Stimulated activated memory B cell treated with anti-CD40 and anti-IgM and Interleukin-4, amounts not matched to agents 10 μg/mL and 1 μg/mL and 100 μg/mL, for 72 hours (primary cell): ENCODE data around the gene WFDC5.
"Not testable (repeated sequence)": the region's sequence is repeated elsewhere in the genome, so short reads cannot be mapped to it uniquely, and the experiment has no call there.

Experiments used
- ATAC-seq: fragments of 150-1000 bp; cut with Tn5 transposase; 2 replicates; pipeline ENCODE4 v1.10.0; 2021
- H3K27ac Mint-ChIP-seq: one replicate; pipeline ENCODE4 v1.8.0; 2022; ENCODE audit warnings: mild to moderate bottlenecking, mixed read lengths
- H3K27me3 Mint-ChIP-seq: one replicate; pipeline ENCODE4 v1.8.0; 2022; ENCODE audit warnings: mixed read lengths
- H3K36me3 Mint-ChIP-seq: one replicate; pipeline ENCODE4 v1.8.0; 2022; ENCODE audit warnings: mixed read lengths
- H3K4me1 Mint-ChIP-seq: one replicate; pipeline ENCODE4 v1.8.0; 2022; ENCODE audit warnings: mixed read lengths
- H3K4me3 Mint-ChIP-seq: one replicate; pipeline ENCODE4 v1.8.0; 2022; ENCODE audit warnings: mild to moderate bottlenecking, moderate library complexity, mixed read lengths
- H3K9me3 Mint-ChIP-seq: one replicate; pipeline ENCODE4 v1.8.0; 2022; ENCODE audit warnings: mixed read lengths

The WFDC5 gene, protein sequence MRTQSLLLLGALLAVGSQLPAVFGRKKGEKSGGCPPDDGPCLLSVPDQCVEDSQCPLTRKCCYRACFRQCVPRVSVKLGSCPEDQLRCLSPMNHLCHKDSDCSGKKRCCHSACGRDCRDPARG

DNA sequence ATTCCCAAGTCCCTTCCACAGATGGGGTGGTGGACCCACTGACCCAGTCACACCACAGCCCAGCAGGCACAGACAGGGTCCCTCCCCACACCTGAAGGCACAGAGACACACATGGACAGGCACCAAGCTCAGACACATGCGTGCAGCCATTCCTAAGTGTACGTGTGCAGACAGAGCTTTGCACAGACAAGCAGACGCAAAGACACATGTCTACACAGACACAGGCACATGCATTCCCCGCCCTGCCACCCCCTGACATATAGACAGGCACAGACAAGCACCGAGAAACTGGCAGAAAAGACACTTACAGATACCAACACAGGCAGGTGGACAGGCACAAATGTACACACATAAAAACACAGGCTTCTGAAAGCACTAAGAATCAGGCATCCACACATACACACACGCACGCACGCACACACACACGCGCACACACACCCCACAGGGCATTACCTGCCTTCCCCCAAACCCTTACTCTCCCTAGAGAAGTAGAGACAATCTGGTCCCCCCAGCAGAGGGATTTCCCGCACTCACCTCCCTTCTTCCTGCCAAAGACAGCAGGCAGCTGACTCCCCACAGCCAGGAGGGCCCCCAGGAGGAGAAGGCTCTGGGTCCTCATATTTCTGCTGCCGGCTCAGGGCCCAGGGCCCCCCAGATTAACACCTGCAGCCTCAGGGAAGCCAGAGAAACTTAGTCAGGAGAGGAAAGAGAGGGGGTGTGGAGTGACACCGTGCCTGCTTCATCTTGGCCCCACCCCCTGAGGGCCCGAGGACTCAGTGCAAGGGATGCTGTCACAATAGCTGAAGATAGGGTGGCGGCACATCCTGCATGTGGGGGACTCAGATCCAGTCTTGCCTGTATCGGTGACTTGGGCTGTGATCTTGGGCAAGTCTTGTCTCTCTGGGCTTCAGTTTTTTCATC, at the start of gene WFDC5:
WFDC5 (minus strand) TSS at position 710 of the 921 bp plus-strand sequence; CDS start at position 619, 91 bp downstream.
- H3K27me3 Mint-ChIP-seq: peaks cover 30% of the 10 kb centered on the region
- ATAC-seq: peak; percentile 38
- no peaks in the 10 kb centered on the region for H3K36me3 Mint-ChIP-seq
- no peak within 1 kb of the TSS for H3K4me3 Mint-ChIP-seq
- H3K4me1 Mint-ChIP-seq: peaks cover 8% of the 10 kb centered on the region
- H3K27ac Mint-ChIP-seq: no peak within 1 kb of the TSS
- H3K9me3 Mint-ChIP-seq: no peaks in the 10 kb centered on the region

DNA sequence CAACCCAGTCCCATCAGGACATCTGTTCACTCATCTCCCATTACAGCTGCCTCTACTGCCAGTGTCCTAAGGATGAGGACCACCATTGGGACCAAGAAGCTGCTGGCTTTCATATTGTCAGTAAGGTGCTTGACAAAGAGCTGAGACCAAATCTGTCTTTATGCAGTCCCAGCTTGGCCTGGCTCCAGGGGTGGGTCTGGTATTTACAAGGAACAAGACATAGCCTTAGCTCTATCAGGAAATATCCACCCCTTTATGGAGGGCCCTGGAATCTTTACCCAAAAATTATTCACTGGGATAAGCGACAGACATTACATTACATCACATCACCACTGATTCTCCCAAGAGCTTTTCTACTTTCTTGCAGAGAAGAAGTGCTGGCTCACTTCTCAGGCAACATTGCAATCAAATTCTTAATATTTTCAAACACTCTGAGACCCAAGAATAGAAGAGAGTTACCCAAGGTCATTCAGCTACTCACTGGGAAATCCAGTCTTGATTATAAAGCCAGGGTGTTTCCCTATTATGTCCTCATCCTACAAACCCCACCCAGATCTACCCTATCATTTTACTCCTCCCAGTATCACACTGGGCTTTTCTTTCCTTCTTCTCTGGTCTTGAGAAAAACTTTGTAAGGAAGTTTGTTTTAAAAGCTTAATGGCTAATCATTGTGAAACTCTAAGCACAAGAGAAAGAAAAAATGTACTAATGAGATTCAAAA, 48.3 kb upstream of the WFDC5 start:
- Mint-ChIP-seq H3K27me3 (peaks cover 81% of the 10 kb centered on the region), H3K27ac (no peak overlapping the region), H3K4me1 (no peaks in the 10 kb centered on the region), H3K4me3 (no peak overlapping the region), H3K36me3 (peaks cover 9% of the 10 kb centered on the region), H3K9me3 (peaks cover 22% of the 10 kb centered on the region)
- ATAC-seq: no peak

DNA sequence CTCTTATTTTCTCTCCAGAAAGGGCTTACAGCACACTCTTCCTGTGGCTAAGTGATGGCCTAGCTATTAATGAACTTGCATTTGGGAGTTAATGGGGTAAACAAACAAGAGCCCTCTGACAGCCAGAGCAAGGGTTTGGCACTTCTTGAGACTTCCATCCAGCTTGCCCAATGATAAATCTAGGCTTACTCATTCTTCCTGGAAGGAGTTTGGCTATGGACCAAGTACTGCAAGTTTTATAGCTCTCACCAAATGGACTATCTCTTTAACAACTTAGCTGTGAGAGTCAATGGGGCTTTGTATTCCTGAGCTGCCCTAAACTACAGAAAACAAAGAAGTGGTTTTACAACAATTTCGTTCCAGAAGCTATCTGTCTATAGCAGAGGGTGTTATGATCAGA, 43.0 kb upstream of the WFDC5 start:
- no peak overlapping the region for H3K4me3 Mint-ChIP-seq
- ATAC-seq: no peak
- peaks cover 18% of the 10 kb centered on the region for H3K4me1 Mint-ChIP-seq
- peaks cover 61% of the 10 kb centered on the region for H3K27me3 Mint-ChIP-seq
- H3K36me3 Mint-ChIP-seq: peaks cover 16% of the 10 kb centered on the region
- peaks cover 20% of the 10 kb centered on the region for H3K9me3 Mint-ChIP-seq
- no peak overlapping the region for H3K27ac Mint-ChIP-seq

DNA sequence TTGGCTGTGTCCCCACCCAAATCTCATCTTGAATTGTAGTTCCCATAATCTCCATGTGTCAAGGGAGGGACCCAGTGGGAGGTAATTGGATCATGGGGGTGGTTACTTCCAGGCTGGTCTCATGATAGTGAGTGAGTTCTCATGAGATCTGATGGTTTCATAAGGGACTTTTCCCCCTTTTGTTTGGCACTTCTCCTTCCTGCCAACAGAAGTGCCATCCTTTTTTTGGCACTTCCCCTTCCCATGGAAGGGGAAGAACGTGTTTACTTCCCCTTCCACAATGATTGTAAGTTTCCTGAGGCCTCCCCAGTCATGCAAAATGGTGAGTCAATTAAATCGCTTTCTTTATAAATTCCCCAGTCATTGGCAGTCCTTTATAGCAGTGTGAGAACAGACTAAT, 41.7 kb upstream of the WFDC5 start:
- no peak overlapping the region for H3K4me3 Mint-ChIP-seq
- peaks cover 16% of the 10 kb centered on the region for H3K36me3 Mint-ChIP-seq
- H3K9me3 Mint-ChIP-seq: peaks cover 15% of the 10 kb centered on the region
- H3K27ac Mint-ChIP-seq: no peak overlapping the region
- H3K4me1 Mint-ChIP-seq: peaks cover 18% of the 10 kb centered on the region
- peaks cover 50% of the 10 kb centered on the region for H3K27me3 Mint-ChIP-seq
- ATAC-seq: no peak

DNA sequence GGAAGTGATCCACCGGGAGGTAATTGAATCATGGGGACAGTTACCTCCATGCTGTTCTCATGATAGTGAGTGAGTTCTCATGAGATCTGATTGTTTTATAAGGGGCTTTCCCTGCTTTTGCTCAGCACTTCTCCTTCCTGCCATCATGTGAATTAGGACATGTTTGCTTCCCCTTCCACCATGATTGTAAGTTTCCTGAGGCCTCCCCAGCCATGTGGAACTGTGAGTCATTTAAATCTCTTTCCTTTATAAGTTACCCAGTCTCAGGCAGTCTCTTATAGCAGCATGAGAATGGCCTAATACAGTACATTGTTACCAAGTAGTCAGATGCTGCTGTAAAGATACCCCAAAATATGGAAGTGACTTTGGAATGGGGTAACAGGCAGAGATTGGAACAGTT, 39.8 kb upstream of the WFDC5 start:
- not testable (repeated sequence) for H3K27ac Mint-ChIP-seq, ATAC-seq, H3K4me3 Mint-ChIP-seq
- Mint-ChIP-seq H3K27me3 (peaks cover 41% of the 10 kb centered on the region), H3K36me3 (peaks cover 16% of the 10 kb centered on the region), H3K9me3 (peaks cover 15% of the 10 kb centered on the region), H3K4me1 (peaks cover 18% of the 10 kb centered on the region)

DNA sequence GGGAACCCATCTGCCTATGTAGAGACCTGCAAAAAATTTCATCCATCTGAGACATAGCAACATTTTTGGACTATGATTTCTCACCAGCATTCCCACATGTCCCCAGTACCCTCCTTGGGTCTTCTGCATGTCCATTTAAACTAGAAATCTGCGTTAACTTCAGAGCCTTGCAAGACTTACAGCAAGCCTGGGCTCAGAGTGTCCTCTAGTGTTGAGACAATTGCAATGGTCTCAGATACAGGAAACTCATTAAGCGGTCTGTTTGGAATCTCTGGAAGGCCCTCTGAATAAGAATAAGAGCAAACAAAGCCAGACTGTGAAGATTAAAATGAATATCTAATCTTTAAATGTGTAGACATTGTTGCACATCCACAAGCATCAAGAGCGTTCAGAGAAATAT, 39.2 kb upstream of the WFDC5 start:
- peaks cover 15% of the 10 kb centered on the region for H3K9me3 Mint-ChIP-seq
- ATAC-seq: no peak
- peaks cover 16% of the 10 kb centered on the region for H3K36me3 Mint-ChIP-seq
- H3K27ac Mint-ChIP-seq: no peak overlapping the region
- H3K4me3 Mint-ChIP-seq: no peak overlapping the region
- H3K27me3 Mint-ChIP-seq: peaks cover 38% of the 10 kb centered on the region
- peaks cover 18% of the 10 kb centered on the region for H3K4me1 Mint-ChIP-seq

DNA sequence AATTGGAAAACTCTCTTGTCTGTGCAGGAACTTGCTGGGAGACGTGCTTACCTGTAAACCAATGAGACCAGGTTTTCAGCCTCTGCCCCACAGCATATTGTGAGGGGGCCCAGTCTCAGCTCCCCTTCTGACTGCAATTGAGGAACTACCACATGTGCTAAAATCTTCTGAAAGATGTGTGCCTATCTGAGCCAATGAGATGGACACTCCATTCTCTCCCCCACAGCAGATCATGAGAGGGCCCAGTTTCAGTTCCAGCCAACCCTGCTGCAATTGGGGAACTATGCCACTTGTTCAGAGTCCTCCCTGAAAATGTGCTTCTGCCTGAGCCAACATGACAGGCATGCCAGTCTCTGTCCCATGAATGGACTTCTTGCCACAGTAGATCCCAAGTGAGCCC, 38.8 kb upstream of the WFDC5 start:
- Mint-ChIP-seq H3K4me3 (no peak overlapping the region), H3K4me1 (peaks cover 18% of the 10 kb centered on the region), H3K27me3 (peaks cover 34% of the 10 kb centered on the region), H3K9me3 (peaks cover 11% of the 10 kb centered on the region), H3K36me3 (peaks cover 12% of the 10 kb centered on the region), H3K27ac (no peak overlapping the region)
- ATAC-seq: peak; percentile 92

DNA sequence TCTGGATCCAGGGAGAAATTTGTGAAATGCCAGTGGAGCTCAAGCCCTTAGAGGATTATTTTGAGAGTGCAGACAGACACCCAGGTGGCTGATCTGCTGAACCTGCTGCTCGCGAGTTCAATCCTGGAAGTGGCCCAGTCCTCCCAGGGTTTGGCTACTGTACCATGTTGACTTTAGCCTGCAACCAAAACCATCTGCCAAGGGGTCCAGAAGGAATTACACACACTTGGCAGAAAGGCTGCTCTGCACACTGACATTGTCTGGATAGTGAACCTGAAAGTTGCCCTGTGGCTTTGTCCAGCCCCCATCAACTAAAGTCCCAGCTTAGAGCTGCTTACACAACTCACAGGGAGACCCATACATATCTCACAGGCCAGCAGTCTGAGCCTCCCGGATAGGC, 38.2 kb upstream of the WFDC5 start:
- peaks cover 6% of the 10 kb centered on the region for H3K9me3 Mint-ChIP-seq
- H3K4me1 Mint-ChIP-seq: peaks cover 18% of the 10 kb centered on the region
- ATAC-seq: no peak
- peaks cover 28% of the 10 kb centered on the region for H3K27me3 Mint-ChIP-seq
- no peak overlapping the region for H3K27ac Mint-ChIP-seq
- no peak overlapping the region for H3K4me3 Mint-ChIP-seq
- H3K36me3 Mint-ChIP-seq: peaks cover 7% of the 10 kb centered on the region

DNA sequence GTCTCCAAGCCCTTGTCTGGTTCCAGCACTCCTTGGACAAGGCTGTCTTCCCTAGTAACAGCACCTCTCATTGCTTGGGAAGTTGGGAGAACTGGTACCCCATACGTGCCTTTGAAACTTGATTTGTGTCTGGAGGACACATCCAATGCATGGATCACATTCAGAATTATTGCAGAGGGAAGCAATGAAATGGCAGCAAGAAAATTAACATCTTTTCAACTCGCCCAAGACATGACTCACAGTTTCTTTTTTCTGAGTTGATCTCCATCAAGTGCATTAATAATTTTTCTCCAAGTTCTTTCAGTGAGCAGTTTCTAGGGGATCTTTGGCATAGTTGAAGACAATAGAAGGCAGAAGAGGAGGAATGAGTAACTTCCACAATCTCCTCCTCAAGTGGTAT, 37.4 kb upstream of the WFDC5 start:
- H3K36me3 Mint-ChIP-seq: peaks cover 7% of the 10 kb centered on the region
- ATAC-seq: no peak
- peaks cover 6% of the 10 kb centered on the region for H3K9me3 Mint-ChIP-seq
- H3K27ac Mint-ChIP-seq: no peak overlapping the region
- H3K4me3 Mint-ChIP-seq: no peak overlapping the region
- peaks cover 23% of the 10 kb centered on the region for H3K27me3 Mint-ChIP-seq
- peaks cover 18% of the 10 kb centered on the region for H3K4me1 Mint-ChIP-seq

DNA sequence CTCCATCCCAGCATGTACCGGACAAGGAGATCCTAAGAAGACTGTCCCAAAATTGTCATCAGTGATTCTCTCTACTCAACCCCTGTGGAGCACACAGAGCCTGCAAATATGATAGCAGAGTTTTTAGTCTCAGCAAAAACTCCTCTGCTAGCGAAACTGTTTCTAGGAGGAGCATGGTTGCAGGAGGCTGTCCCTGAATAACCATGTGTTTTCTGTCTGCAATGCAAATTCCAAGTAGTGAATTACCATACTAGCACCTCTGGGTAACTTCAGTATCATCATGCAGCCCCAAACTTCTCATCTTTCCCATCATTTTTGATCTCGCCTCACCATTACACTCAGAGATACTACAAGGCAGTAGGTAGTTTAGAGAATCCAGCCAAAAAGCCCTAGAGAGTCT, 34.1 kb upstream of the WFDC5 start:
- no peaks in the 10 kb centered on the region for H3K9me3 Mint-ChIP-seq
- peaks cover 7% of the 10 kb centered on the region for H3K4me1 Mint-ChIP-seq
- ATAC-seq: no peak
- no peaks in the 10 kb centered on the region for H3K27me3 Mint-ChIP-seq
- no peak overlapping the region for H3K27ac Mint-ChIP-seq
- H3K36me3 Mint-ChIP-seq: no peaks in the 10 kb centered on the region
- no peak overlapping the region for H3K4me3 Mint-ChIP-seq

DNA sequence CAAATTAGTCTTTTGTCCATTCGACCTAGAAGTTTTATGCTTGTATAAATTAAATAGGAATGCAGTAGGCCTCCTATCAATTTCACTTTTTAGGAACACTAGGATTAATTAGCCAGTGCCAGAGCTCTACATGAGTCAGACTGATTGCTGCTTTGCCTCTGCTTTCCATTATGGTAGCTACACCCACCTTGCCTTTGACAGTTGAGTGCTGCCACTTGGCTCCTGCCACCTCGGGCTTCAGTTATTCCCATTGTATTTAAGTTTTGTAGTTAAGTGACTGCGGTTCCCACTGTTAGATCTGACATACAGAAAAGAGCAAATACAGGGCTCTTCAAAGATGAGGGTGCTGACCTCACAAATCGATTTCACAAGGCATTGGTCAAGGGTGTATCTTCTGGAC, 25.9 kb upstream of the WFDC5 start:
- H3K4me1 Mint-ChIP-seq: no peaks in the 10 kb centered on the region
- no peak overlapping the region for H3K4me3 Mint-ChIP-seq
- H3K9me3 Mint-ChIP-seq: no peaks in the 10 kb centered on the region
- H3K36me3 Mint-ChIP-seq: no peaks in the 10 kb centered on the region
- ATAC-seq: no peak
- H3K27me3 Mint-ChIP-seq: peaks cover under 1% of the 10 kb centered on the region
- H3K27ac Mint-ChIP-seq: no peak overlapping the region

DNA sequence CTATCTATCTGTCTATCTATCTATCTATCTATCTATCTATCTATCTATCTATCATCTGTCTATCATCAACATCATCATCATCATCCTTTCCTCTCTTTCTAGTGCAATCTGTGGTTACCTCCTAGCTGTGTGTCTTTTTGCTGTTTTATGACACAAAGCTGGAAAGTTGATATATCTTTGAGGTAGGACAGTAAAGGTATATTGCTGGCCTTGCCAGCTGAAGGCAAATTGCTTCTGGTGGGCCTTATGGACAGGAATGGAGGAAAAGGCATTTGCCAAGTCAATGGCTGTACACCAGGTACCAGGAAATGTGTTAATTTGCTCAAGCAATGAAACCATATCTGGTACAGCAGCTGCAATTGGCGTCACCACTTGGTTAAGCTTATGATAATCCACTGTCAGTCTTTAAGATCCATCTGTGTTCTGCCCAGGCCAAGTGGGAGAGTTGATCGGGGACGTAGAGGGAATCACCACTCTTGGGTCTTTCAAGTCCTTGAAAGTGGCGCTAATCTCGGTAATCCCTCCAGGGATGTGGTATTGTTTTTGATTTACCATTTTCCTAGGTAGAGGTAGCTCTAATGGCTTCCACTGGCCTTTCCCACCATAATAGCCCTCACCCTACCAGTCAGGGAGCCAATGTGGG, 24.9 kb upstream of the WFDC5 start:
- not testable (repeated sequence) for H3K4me3 Mint-ChIP-seq, H3K36me3 Mint-ChIP-seq, H3K27ac Mint-ChIP-seq, H3K9me3 Mint-ChIP-seq, ATAC-seq, H3K4me1 Mint-ChIP-seq
- H3K27me3 Mint-ChIP-seq: peaks cover 11% of the 10 kb centered on the region

DNA sequence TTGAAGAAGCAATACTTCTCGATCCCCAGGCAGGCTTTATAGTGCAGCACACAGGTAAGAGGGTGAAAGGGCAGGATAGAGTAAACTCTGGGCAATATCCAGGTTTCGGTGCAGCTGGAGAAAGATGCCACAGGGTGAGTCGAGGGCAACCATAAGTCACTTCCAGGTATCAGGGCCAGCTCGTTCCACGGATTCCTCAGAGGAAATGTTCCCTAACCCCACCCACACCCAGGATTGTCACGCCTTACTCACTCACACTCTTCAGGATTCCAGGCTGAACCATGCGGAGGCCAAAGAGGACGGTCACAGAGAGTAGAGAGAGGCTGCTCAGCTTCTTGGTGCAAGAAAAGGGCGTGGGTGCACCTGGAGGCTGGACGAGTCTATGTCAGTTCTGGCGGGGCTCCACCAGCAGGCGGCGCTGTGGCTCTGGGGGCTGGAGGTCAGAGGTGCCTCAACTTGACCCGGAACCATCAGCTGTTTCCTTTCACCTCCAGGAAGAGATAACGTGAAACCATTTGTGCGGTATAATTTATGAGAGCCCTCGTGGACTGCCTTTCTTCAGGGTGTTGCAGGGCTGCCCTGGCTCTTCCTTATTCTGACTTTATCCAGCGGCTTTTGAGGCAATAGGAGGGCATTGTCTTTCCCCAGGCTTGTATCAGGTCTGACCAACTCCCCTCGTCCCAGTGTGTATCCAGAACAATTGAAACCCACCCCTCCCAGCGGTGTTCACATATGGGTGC, 23.8 kb upstream of the WFDC5 start:
- Mint-ChIP-seq H3K27me3 (peaks cover 20% of the 10 kb centered on the region), H3K4me1 (no peaks in the 10 kb centered on the region), H3K27ac (no peak overlapping the region), H3K4me3 (no peak overlapping the region), H3K36me3 (no peaks in the 10 kb centered on the region), H3K9me3 (no peaks in the 10 kb centered on the region)
- peak; percentile 64 for ATAC-seq

DNA sequence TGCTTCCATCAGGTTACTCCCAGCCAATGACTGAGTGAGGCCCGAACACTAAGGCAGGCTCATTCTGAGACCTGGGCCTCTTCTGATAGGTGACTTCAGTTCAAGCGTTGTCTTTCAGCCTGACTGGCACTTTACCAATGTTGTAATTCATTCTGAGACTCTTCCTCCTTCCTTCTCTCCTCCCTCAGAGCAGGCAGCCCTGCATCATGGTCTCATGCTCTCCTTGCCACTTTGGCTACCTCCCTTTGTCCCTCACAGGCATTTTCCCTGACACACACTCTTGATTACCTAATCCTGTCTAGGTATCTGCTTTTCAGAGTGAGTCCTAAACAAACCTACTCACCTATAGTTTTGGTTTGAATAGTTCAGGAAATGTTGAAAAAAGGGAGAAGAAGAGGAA, 21.9 kb upstream of the WFDC5 start:
- Mint-ChIP-seq H3K27ac (no peak overlapping the region), H3K36me3 (no peaks in the 10 kb centered on the region), H3K9me3 (no peaks in the 10 kb centered on the region), H3K27me3 (peaks cover 35% of the 10 kb centered on the region), H3K4me1 (no peaks in the 10 kb centered on the region), H3K4me3 (no peak overlapping the region)
- ATAC-seq: no peak

DNA sequence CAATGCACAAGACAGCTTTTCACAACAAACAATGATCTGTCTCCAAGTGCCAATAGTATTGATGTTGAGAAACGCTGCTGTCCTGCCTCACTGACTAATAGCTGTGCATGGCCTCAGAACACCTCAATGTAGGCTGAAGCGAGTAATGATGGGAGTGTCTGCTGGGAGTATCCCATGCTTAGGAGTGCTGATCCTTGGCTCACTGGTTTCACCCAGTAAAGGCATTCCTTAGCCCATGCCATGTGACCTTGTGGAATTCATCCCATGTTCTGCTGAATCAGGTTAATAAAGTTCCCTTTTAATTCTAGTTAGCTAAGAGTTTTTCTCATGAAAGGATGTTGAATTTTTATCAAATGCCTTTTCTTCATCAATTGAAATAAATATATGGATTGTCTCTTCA, 13.1 kb upstream of the WFDC5 start:
- ATAC-seq: no peak
- Mint-ChIP-seq H3K4me1 (no peaks in the 10 kb centered on the region), H3K27me3 (peaks cover 57% of the 10 kb centered on the region), H3K9me3 (peaks cover 2% of the 10 kb centered on the region), H3K4me3 (no peak overlapping the region), H3K27ac (no peak overlapping the region), H3K36me3 (no peaks in the 10 kb centered on the region)
